HepG2 (cell line): ENCODE data around the gene RNU1-2. TPM values are rescaled to one million over a fixed set of nuclear protein-coding genes. Genes with fewer than 3 reads are reported as not detected.

Experiments used
- AHR ChIP-seq: IDR thresholded peaks from 2 replicates; pipeline ENCODE4 v1.6.1; 2018; ENCODE audit warnings: missing genetic modification reagents, missing compliant biosample characterization
- ARHGAP35 ChIP-seq: sonication (generic); formaldehyde crosslinking; IDR thresholded peaks from 2 replicates; pipeline ENCODE4 v1.9.0; 2022; ENCODE audit warnings: mild to moderate bottlenecking, inconsistent platforms, moderate library complexity, missing genetic modification reagents, borderline replicate concordance
- CC2D1A ChIP-seq: sonication (generic); formaldehyde crosslinking; IDR thresholded peaks from 2 replicates; pipeline ENCODE4 v1.8.1; 2023; ENCODE audit warnings: mild to moderate bottlenecking, missing genetic modification reagents
- EP300 ChIP-seq, 3 experiments: sonication (generic) in 1 of 3; formaldehyde crosslinking in 1 of 3; IDR thresholded peaks; 2 replicates each; pipeline versions ENCODE4 v1.5.1 to v1.6.1; 2011 to 2020; ENCODE audit warnings: low read depth in 2 of 3, low read length in 2 of 3, borderline replicate concordance in 1 of 3, improper control_type of control experiment in 1 of 3, mild to moderate bottlenecking in 1 of 3, missing genetic modification reagents in 1 of 3, moderate library complexity in 1 of 3
- HCFC1 ChIP-seq: fragments of 150-350 bp; IDR thresholded peaks from 2 replicates; pipeline ENCODE4 v1.6.1; 2014; ENCODE audit warnings: low read depth, low read length
- HES4 ChIP-seq: sonication (generic); formaldehyde crosslinking; IDR thresholded peaks from 2 replicates; pipeline ENCODE4 v1.9.0; 2021; ENCODE audit warnings: mild to moderate bottlenecking, missing genetic modification reagents, borderline replicate concordance
- MED1 ChIP-seq: sonication (generic); formaldehyde crosslinking; IDR thresholded peaks from 2 replicates; pipeline ENCODE4 v1.4.0; 2020; ENCODE audit warnings: missing genetic modification reagents
- MXD4 ChIP-seq: IDR thresholded peaks from 2 replicates; pipeline ENCODE4 v1.6.1; 2016; ENCODE audit warnings: mild to moderate bottlenecking, missing biosample characterization, missing genetic modification reagents
- NFYB ChIP-seq: sonication (generic); formaldehyde crosslinking; IDR thresholded peaks from 2 replicates; pipeline ENCODE4 v1.4.0; 2020; ENCODE audit warnings: missing genetic modification reagents
- POLR2AphosphoS5 ChIP-seq: IDR thresholded peaks from 2 replicates; pipeline ENCODE4 v1.6.1; 2012; ENCODE audit warnings: low read depth, low read length
- RAD21 ChIP-seq: fragments of 450-650 bp; formaldehyde crosslinking; IDR thresholded peaks from 2 replicates; pipeline ENCODE4 v1.5.0; 2020; ENCODE audit warnings: mild to moderate bottlenecking
- RBFOX2 ChIP-seq: fragments of 200-400 bp; formaldehyde crosslinking; IDR thresholded peaks from 2 replicates; pipeline ENCODE4 v1.6.1; 2017; ENCODE audit warnings: low read depth, mild to moderate bottlenecking, low read length
- REPIN1 ChIP-seq: sonication (generic); formaldehyde crosslinking; IDR thresholded peaks from 2 replicates; pipeline ENCODE4 v1.8.0; 2022; ENCODE audit warnings: missing genetic modification reagents, low read depth, mild to moderate bottlenecking, borderline replicate concordance
- SAP130 ChIP-seq: IDR thresholded peaks from 2 replicates; pipeline ENCODE4 v1.6.1; 2016; ENCODE audit warnings: low read depth
- TAF1 ChIP-seq: sonication (generic); formaldehyde crosslinking; IDR thresholded peaks from 2 replicates; pipeline ENCODE4 v1.4.0; 2020; ENCODE audit warnings: missing genetic modification reagents
- ZFP36L1 ChIP-seq: sonication (generic); formaldehyde crosslinking; IDR thresholded peaks from 2 replicates; pipeline ENCODE4 v1.8.0; 2022; ENCODE audit warnings: mild to moderate bottlenecking, missing genetic modification reagents, moderate library complexity
- ZNF615 ChIP-seq: sonication (generic); formaldehyde crosslinking; IDR thresholded peaks from 2 replicates; pipeline ENCODE4 v1.5.0; 2020; ENCODE audit warnings: mild to moderate bottlenecking, missing genetic modification reagents, borderline replicate concordance
- ZNF670 ChIP-seq: sonication (generic); formaldehyde crosslinking; IDR thresholded peaks from 2 replicates; pipeline ENCODE4 v1.8.0; 2022; ENCODE audit warnings: mild to moderate bottlenecking, missing genetic modification reagents, borderline replicate concordance
- ZNF691 ChIP-seq: sonication (generic); formaldehyde crosslinking; IDR thresholded peaks from 2 replicates; pipeline ENCODE4 v1.4.0; 2020; ENCODE audit warnings: missing genetic modification reagents, low read depth, mild to moderate bottlenecking, borderline replicate concordance
- ZNF790 ChIP-seq: sonication (generic); formaldehyde crosslinking; IDR thresholded peaks from 2 replicates; pipeline ENCODE4 v1.8.0; 2022; ENCODE audit warnings: missing genetic modification reagents, mild to moderate bottlenecking, borderline replicate concordance
- ZNF816 ChIP-seq: sonication (generic); formaldehyde crosslinking; IDR thresholded peaks from 2 replicates; pipeline ENCODE4 v1.8.0; 2022; ENCODE audit warnings: missing genetic modification reagents, mild to moderate bottlenecking, borderline replicate concordance
- polyA plus RNA-seq, 8 experiments: library from polyadenylated mRNA; depleted of rRNA in 3 of 8; stranded (reverse) in 7 of 8; unstranded in 1 of 8; fragments of >200 nt; fragmentation: Illumina TruSeq in 4 of 8; extraction: Trizol in 4 of 8; gene quantifications; 2 replicates each; pipeline versions ENCODE4 v1.2.1 to v1.2.3, GENCODE V29; 2011 to 2016; ENCODE audit warnings: low read depth in 4 of 8, missing spikeins in 1 of 8, mixed read lengths in 1 of 8; ENCODE audit not compliant: insufficient read depth in 1 of 8
- total RNA-seq, 5 experiments: library from RNA; depleted of rRNA; stranded (reverse); fragments of >200 nt; fragmentation: Illumina TruSeq; extraction: Trizol; gene quantifications; 2 replicates each; pipeline ENCODE4 v1.2.3, GENCODE V29; 2016; ENCODE audit warnings: low read depth in 1 of 5
- TF ChIP-seq, protein P1 (sequence below): sonication (generic); formaldehyde crosslinking; IDR thresholded peaks from 2 replicates; pipeline ENCODE4 v1.9.0; 2022; ENCODE audit warnings: low read depth, missing genetic modification reagents
- TF ChIP-seq, protein P2 (sequence below): sonication (generic); formaldehyde crosslinking; IDR thresholded peaks from 2 replicates; pipeline ENCODE4 v1.4.0; 2020; ENCODE audit warnings: missing genetic modification reagents

Gene RNU1-2
- total and polyA plus RNA-seq, 2 of the 13 experiments (the other 11 are each of a cell fraction or from before 2014, with no cell fraction given): under 0.01 to 11,018 TPM

GRCh38 chr1:16913833-16914662 is 18.3 kb downstream of the RNU1-2 start (continued):
- peak; percentile 51; the same call in 1 of the 2 replicates for TF ChIP-seq MED1 (CRISPR knock-in tag)
- TF ChIP-seq NFYB (CRISPR knock-in tag): no peak
- no peak for TF ChIP-seq HCFC1
- TF ChIP-seq ZNF615 (CRISPR knock-in tag): no peak
- TF ChIP-seq ZFP36L1: 0 out of 2 replicates have a peak, but pooled peaks have one; percentile 38
- 0 out of 2 replicates have a peak, but pooled peaks have one; percentile 14 for TF ChIP-seq RAD21 (CRISPR knock-in tag)
- TF ChIP-seq ZNF670: peak; percentile 39; the same call in 1 of the 2 replicates
- TF ChIP-seq CC2D1A: no peak
- peak; percentile 76 for TF ChIP-seq RBFOX2
- peak; percentile 60; the same call in 1 of the 2 replicates for TF ChIP-seq ZNF816
- no peak for TF ChIP-seq EP300 (IDR thresholded peaks at IDR 0.05; ENCODE audit: low read depth in 2 of 2, low read length in 2 of 2)
- TF ChIP-seq EP300 (CRISPR knock-in tag; IDR thresholded peaks at IDR 0.05; ENCODE audit: borderline replicate concordance): no peak
- 0 out of 2 replicates have a peak, but pooled peaks have one; percentile 9 for TF ChIP-seq AHR
- peak; percentile 68; the same call in 1 of the 2 replicates for TF ChIP-seq REPIN1
- TF ChIP-seq, protein P1, sequence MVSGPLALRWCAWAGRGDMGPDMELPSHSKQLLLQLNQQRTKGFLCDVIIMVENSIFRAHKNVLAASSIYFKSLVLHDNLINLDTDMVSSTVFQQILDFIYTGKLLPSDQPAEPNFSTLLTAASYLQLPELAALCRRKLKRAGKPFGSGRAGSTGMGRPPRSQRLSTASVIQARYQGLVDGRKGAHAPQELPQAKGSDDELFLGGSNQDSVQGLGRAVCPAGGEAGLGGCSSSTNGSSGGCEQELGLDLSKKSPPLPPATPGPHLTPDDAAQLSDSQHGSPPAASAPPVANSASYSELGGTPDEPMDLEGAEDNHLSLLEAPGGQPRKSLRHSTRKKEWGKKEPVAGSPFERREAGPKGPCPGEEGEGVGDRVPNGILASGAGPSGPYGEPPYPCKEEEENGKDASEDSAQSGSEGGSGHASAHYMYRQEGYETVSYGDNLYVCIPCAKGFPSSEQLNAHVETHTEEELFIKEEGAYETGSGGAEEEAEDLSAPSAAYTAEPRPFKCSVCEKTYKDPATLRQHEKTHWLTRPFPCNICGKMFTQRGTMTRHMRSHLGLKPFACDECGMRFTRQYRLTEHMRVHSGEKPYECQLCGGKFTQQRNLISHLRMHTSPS: peak; percentile 73
- TF ChIP-seq MXD4: peak; percentile 36; the same call in 1 of the 2 replicates
- peak; percentile 30 for TF ChIP-seq SAP130 (CRISPR knock-in tag)
- TF ChIP-seq ZNF790 (CRISPR knock-in tag): peak; percentile 72; the same call in 1 of the 2 replicates
- TF ChIP-seq, protein P2, sequence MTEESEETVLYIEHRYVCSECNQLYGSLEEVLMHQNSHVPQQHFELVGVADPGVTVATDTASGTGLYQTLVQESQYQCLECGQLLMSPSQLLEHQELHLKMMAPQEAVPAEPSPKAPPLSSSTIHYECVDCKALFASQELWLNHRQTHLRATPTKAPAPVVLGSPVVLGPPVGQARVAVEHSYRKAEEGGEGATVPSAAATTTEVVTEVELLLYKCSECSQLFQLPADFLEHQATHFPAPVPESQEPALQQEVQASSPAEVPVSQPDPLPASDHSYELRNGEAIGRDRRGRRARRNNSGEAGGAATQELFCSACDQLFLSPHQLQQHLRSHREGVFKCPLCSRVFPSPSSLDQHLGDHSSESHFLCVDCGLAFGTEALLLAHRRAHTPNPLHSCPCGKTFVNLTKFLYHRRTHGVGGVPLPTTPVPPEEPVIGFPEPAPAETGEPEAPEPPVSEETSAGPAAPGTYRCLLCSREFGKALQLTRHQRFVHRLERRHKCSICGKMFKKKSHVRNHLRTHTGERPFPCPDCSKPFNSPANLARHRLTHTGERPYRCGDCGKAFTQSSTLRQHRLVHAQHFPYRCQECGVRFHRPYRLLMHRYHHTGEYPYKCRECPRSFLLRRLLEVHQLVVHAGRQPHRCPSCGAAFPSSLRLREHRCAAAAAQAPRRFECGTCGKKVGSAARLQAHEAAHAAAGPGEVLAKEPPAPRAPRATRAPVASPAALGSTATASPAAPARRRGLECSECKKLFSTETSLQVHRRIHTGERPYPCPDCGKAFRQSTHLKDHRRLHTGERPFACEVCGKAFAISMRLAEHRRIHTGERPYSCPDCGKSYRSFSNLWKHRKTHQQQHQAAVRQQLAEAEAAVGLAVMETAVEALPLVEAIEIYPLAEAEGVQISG (CRISPR knock-in tag): peak; percentile 16; the same call in 1 of the 2 replicates
- peak; percentile 33; the same call in 1 of the 2 replicates for TF ChIP-seq POLR2AphosphoS5
- TF ChIP-seq ZNF691 (CRISPR knock-in tag): peak; percentile 33; the same call in 1 of the 2 replicates
- TF ChIP-seq TAF1 (CRISPR knock-in tag): peak; percentile 54; the same call in 1 of the 2 replicates
- 0 out of 2 replicates have a peak, but pooled peaks have one; percentile 38 for TF ChIP-seq ARHGAP35
- peak; percentile 56; the same call in 1 of the 2 replicates for TF ChIP-seq HES4 (CRISPR knock-in tag)
